ENCODE data around the gene ALOX12B. TPM values are rescaled to one million over a fixed set of nuclear protein-coding genes. Genes with fewer than 3 reads are reported as not detected.
A peak's percentile ranks its signal among the peaks of the same experiment; 100 is the strongest.

ALOX12B gene
- total and polyA plus RNA-seq, 11 donors: not detected

DNA sequence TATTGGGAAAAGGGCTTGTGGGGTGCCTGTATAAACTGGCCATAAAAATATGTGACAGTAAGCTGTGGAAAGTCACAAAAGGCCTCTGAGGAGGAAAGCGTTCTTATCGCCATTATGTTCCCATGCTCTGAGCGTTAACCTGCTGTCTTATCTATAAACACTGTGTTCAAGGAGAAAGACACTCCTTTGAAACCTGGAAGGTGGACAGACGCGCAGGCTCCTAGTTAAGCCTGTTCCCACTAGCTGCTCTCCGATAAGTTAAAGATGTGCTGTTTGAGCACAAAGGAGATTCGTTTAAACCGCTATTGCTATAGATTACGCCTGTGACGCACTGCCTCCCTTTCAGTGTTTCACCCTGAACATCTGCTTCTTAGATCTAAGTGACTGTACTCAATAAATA, 5.2 kb downstream of the ALOX12B start:
- DNase-seq (no peak), ATAC-seq (no peak)
- Histone ChIP-seq H3K36me3 (no peaks in the 10 kb centered on the region), H3K27ac (no peak overlapping the region), H3K4me1 (peaks cover 0 to 17% (median 12%) of the 10 kb centered on the region in 12 donors), H3K9me3 (no peaks in the 10 kb centered on the region), H3K27me3 (peaks cover 5 to 86% (median 41%) of the 10 kb centered on the region in 9 donors), H3K4me3 (no peak overlapping the region)
- WGBS, 4 donors: 69 to 82% (median 75%) methylated on average over 10 of the region's 10 CpGs
- TF ChIP-seq POLR2A (IDR thresholded peaks at IDR 0.05): no peak
- TF ChIP-seq, protein P1, sequence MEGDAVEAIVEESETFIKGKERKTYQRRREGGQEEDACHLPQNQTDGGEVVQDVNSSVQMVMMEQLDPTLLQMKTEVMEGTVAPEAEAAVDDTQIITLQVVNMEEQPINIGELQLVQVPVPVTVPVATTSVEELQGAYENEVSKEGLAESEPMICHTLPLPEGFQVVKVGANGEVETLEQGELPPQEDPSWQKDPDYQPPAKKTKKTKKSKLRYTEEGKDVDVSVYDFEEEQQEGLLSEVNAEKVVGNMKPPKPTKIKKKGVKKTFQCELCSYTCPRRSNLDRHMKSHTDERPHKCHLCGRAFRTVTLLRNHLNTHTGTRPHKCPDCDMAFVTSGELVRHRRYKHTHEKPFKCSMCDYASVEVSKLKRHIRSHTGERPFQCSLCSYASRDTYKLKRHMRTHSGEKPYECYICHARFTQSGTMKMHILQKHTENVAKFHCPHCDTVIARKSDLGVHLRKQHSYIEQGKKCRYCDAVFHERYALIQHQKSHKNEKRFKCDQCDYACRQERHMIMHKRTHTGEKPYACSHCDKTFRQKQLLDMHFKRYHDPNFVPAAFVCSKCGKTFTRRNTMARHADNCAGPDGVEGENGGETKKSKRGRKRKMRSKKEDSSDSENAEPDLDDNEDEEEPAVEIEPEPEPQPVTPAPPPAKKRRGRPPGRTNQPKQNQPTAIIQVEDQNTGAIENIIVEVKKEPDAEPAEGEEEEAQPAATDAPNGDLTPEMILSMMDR (IDR thresholded peaks at IDR 0.05): no peak
- intact Hi-C loops (cut with DNase I): loop anchor here in 7 of 10 donors (5.0 to 10.0 kb wide), 4 partner anchors 35 to 223 kb away; partner anchors contain the start of genes ALOXE3 (in 3 of the 7) and SLC25A35 (in 2 of the 7)

DNA sequence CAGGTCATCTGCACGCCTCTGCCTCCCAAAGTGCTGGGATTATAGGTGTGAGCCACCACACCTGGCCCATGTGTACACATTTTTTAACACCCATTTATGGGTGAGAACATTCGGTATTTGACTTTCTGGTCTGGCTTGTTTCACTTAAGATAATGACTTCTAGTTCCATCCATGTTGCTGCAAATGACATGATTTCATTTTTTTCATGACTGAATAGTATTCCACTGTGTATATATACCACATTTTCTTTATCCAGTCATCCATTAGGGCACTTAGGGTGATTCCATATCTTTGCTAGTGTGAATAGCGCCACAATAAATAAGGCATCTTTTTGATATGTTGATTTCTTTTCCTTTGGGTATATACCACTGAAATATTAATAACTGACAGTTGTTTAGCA, 5.6 kb downstream of the ALOX12B start:
- no peak for TF ChIP-seq POLR2A (IDR thresholded peaks at IDR 0.05)
- TF ChIP-seq, protein P1 (IDR thresholded peaks at IDR 0.05): no peak
- Histone ChIP-seq H3K4me1 (peaks cover 0 to 17% (median 12%) of the 10 kb centered on the region in 12 donors), H3K27ac (no peak overlapping the region), H3K36me3 (no peaks in the 10 kb centered on the region), H3K9me3 (no peaks in the 10 kb centered on the region), H3K27me3 (peaks cover 5 to 90% (median 45%) of the 10 kb centered on the region in 9 donors), H3K4me3 (no peak overlapping the region)
- intact Hi-C loops (cut with DNase I): loop anchor here in 7 of 10 donors (5.0 to 10.0 kb wide), 4 partner anchors 35 to 223 kb away; partner anchors contain the start of genes ALOXE3 (in 3 of the 7) and SLC25A35 (in 2 of the 7)
- DNase-seq: peak in 1 of 5 donors; percentile 9
- WGBS, 4 donors: 91 to 96% (median 93%) methylated on average over 3 of the region's 3 CpGs
- no peak for ATAC-seq

DNA sequence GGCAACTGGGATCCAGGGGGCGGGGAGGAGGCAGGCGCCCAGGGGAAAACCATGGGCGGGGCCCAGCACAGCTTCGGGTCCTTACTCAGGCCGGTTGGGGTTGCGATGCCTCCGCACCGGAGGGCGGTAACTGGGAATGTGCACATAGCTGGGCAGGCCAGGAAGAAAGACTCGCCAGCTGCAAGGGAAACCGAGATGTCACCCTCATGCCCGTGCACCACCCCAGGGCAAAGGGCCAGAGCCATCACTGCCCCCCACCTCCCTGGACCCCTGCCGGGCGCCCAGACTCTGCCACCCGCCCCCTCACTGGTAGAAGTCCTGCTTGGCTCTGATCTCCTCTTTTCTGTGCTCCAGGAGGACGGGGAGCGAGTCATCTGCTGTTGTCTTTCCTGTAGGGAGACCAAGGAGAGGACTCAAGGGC, 6.7 kb downstream of the ALOX12B start:
- no peak for TF ChIP-seq POLR2A (IDR thresholded peaks at IDR 0.05)
- TF ChIP-seq, protein P1 (IDR thresholded peaks at IDR 0.05): no peak
- Histone ChIP-seq H3K36me3 (no peaks in the 10 kb centered on the region), H3K4me1 (peaks cover 0 to 17% (median 12%) of the 10 kb centered on the region in 12 donors), H3K4me3 (no peak overlapping the region), H3K9me3 (no peaks in the 10 kb centered on the region), H3K27me3 (peaks cover 5 to 92% (median 53%) of the 10 kb centered on the region in 9 donors), H3K27ac (no peak overlapping the region)
- no peak for DNase-seq
- 42 to 68% (median 50%) methylated on average over 15 to 17 of the region's 17 CpGs for WGBS, 4 donors
- intact Hi-C loops (cut with DNase I): loop anchor here in 7 of 10 donors (5.0 to 10.0 kb wide), 4 partner anchors 36 to 224 kb away; partner anchors contain the start of genes ALOXE3 (in 3 of the 7) and SLC25A35 (in 2 of the 7)
- ATAC-seq: no peak

DNA sequence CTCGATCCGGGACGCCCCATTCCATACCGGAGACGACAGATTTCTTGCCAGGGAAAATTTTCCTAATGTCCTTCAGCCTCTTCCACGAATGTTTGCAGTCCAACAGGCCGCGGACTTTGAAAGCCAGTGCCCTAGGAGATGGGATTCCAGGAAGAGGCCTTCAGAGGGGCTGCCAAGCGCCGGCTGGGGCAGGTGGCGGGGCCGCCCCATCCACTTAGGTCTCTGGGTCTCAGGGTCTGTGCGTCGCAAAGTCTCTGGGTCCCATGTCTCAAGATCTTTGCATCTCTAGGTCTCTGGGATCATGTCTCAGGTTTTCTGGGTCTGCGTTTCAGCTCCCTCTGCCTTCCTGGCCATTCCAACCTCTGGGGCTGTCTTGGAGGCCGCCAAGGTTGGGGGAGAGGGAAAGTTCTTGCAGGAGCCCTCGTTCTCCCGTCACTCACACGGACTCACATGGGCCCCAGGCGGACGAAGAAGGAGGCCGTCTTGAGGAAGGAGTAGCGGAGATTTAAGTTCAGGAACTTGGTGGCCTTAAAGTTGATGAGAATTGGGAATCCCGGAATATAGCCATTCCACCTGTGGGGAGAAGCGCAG, 7.2 kb downstream of the ALOX12B start:
- Histone ChIP-seq H3K27me3 (peaks cover 9 to 94% (median 57%) of the 10 kb centered on the region in 9 donors), H3K36me3 (no peaks in the 10 kb centered on the region), H3K4me1 (peaks cover 0 to 17% (median 12%) of the 10 kb centered on the region in 12 donors), H3K4me3 (peak overlapping the region in 11 of 12 donors; percentile 0 to 58 (median 44)), H3K9me3 (no peaks in the 10 kb centered on the region), H3K27ac (no peak overlapping the region)
- TF ChIP-seq POLR2A (IDR thresholded peaks at IDR 0.05): no peak
- TF ChIP-seq, protein P1 (IDR thresholded peaks at IDR 0.05): no peak
- intact Hi-C loops (cut with DNase I): loop anchor here in 7 of 10 donors (5.0 to 10.0 kb wide), 4 partner anchors 37 to 224 kb away; partner anchors contain the start of genes ALOXE3 (in 3 of the 7) and SLC25A35 (in 2 of the 7)
- ATAC-seq (peak in 1 of 4 donors; percentile 13), DNase-seq (no peak)
- WGBS, 4 donors: 20 to 32% (median 24%) methylated on average over 17 to 25 of the region's 25 CpGs

Measured in heart left ventricle (tissue), 16 donors.